Smooth muscle cell (in vitro differentiated cells): ENCODE measurements around the gene VWA7. TPM values are rescaled to one million over a fixed set of nuclear protein-coding genes. Genes with fewer than 3 reads are reported as not detected.

Source experiments
- DNase-seq: peaks from one replicate; lab custom pipeline; 2025; ENCODE audit not compliant: unreplicated experiment; lab: John Stamatoyannopoulos, UW
- H2AFZ ChIP-seq: fragments of 200-600 bp; sonication (generic); 2 replicates; pipeline ENCODE4 v1.6.0; 2016; ENCODE audit warnings: antibody characterized with exemption, low read depth, mild to moderate bottlenecking
- H3F3A ChIP-seq: fragments of 200-600 bp; sonication (generic); 2 replicates; pipeline ENCODE4 v1.6.0; 2017; ENCODE audit warnings: antibody characterized with exemption, low read depth
- H3K27ac ChIP-seq: fragments of 200-600 bp; sonication (generic); 2 replicates; pipeline ENCODE4 v1.5.1; 2016; ENCODE audit warnings: low read depth, mild to moderate bottlenecking
- H3K27me3 ChIP-seq: fragments of 200-600 bp; sonication (generic); 2 replicates; pipeline ENCODE4 v1.6.1; 2016; ENCODE audit warnings: low read depth, mild to moderate bottlenecking
- H3K36me3 ChIP-seq: fragments of 200-600 bp; sonication (generic); 2 replicates; pipeline ENCODE4 v1.5.1; 2016; ENCODE audit warnings: low read depth
- H3K4me1 ChIP-seq: fragments of 200-600 bp; sonication (generic); 2 replicates; pipeline ENCODE4 v1.5.1; 2016; ENCODE audit warnings: low read depth
- H3K4me2 ChIP-seq: fragments of 200-600 bp; sonication (generic); 2 replicates; pipeline ENCODE4 v1.6.0; 2016; ENCODE audit warnings: mild to moderate bottlenecking
- H3K4me3 ChIP-seq: fragments of 200-600 bp; sonication (generic); 2 replicates; pipeline ENCODE4 v1.5.1; 2016; ENCODE audit warnings: mild to moderate bottlenecking
- H3K79me2 ChIP-seq: fragments of 200-600 bp; sonication (generic); 2 replicates; pipeline ENCODE4 v1.6.0; 2016; ENCODE audit warnings: low read depth, mild to moderate bottlenecking
- H3K9ac ChIP-seq: fragments of 200-600 bp; sonication (generic); 2 replicates; pipeline ENCODE4 v1.6.0; 2016; ENCODE audit warnings: low read depth
- H3K9me3 ChIP-seq: fragments of 200-600 bp; sonication (generic); replicated peaks from 2 replicates; pipeline ENCODE4 v1.5.1; 2016; ENCODE audit warnings: low read depth
- H4K20me1 ChIP-seq: fragments of 200-600 bp; sonication (generic); 2 replicates; pipeline ENCODE4 v1.6.0; 2016; ENCODE audit warnings: low read depth
- CTCF ChIP-seq: fragments of 200-600 bp; sonication (generic); IDR thresholded peaks from 2 replicates; pipeline ENCODE4 v1.5.1; 2017; ENCODE audit warnings: borderline replicate concordance, mild to moderate bottlenecking, antibody characterized with exemption; ENCODE audit not compliant: insufficient read depth, poor library complexity, severe bottlenecking
- WGBS: methylation state at CpG from one replicate; pipeline ENCODE4 v1.1.7; 2016; ENCODE audit warnings: low lambda C conversion rate; 5-methylcytosine and 5-hydroxymethylcytosine counted together
- polyA plus RNA-seq: library from polyadenylated mRNA; unstranded; fragments of >200 nt; fragmentation: Nextera tagmentation; extraction: Ambion mirVana; gene quantifications from 2 replicates; pipeline ENCODE4 v1.2.1, GENCODE V29; 2016
- total RNA-seq: library from RNA; depleted of rRNA; stranded (reverse); fragments of >200 nt; gene quantifications from 2 replicates; pipeline ENCODE4 v1.2.3, GENCODE V29; 2014

The VWA7 gene
- total and polyA plus RNA-seq, 2 experiments from 2014 or later = 0.08 to 0.58 TPM

GRCh38 chr6:31765910-31766794 is 11.0 kb downstream of the VWA7 start:
- TF ChIP-seq CTCF = no peak
- Histone ChIP-seq H3K4me2 (peak overlapping the region; percentile 71), H3K9ac (no peak overlapping the region), H3K36me3 (no peaks in the 10 kb centered on the region), H3K27me3 (no peaks in the 10 kb centered on the region), H3K79me2 (no peaks in the 10 kb centered on the region), H2AFZ (no peak overlapping the region), H3K27ac (no peak overlapping the region), H3K4me3 (no peak overlapping the region), H3F3A (no peaks in the 10 kb centered on the region), H3K4me1 (peaks cover 13% of the 10 kb centered on the region), H4K20me1 (no peaks in the 10 kb centered on the region), H3K9me3 (no peaks in the 10 kb centered on the region)
- no peak for DNase-seq
- 74% methylated on average over 38 of the region's 42 CpGs for WGBS

GRCh38 chr6:31765559-31765909 is 11.6 kb downstream of the VWA7 start:
- Histone ChIP-seq H3K27ac (no peak overlapping the region), H3K9me3 (no peaks in the 10 kb centered on the region), H3K4me2 (no peak overlapping the region), H3K9ac (no peak overlapping the region), H3K79me2 (no peaks in the 10 kb centered on the region), H3K36me3 (no peaks in the 10 kb centered on the region), H4K20me1 (no peaks in the 10 kb centered on the region), H3K27me3 (no peaks in the 10 kb centered on the region), H2AFZ (no peak overlapping the region), H3K4me3 (no peak overlapping the region), H3K4me1 (peaks cover 13% of the 10 kb centered on the region), H3F3A (no peaks in the 10 kb centered on the region)
- DNase-seq = no peak
- no peak for TF ChIP-seq CTCF
- 89% methylated on average over 9 of the region's 9 CpGs for WGBS

GRCh38 chr6:31764198-31764597 is 12.9 kb downstream of the VWA7 start:
- 69% methylated on average over 4 of the region's 4 CpGs for WGBS
- Histone ChIP-seq H2AFZ (no peak overlapping the region), H3K4me1 (peaks cover 13% of the 10 kb centered on the region)

More at GRCh38 chr6:31764198-31764597, 12.9 kb downstream of the VWA7 start:
- no peak for TF ChIP-seq CTCF
- Histone ChIP-seq H3K27me3 (no peaks in the 10 kb centered on the region), H3F3A (no peaks in the 10 kb centered on the region), H4K20me1 (no peaks in the 10 kb centered on the region), H3K27ac (no peak overlapping the region), H3K4me3 (no peak overlapping the region), H3K4me2 (no peak overlapping the region), H3K9me3 (no peaks in the 10 kb centered on the region), H3K9ac (no peak overlapping the region), H3K36me3 (no peaks in the 10 kb centered on the region), H3K79me2 (no peaks in the 10 kb centered on the region)
- DNase-seq = no peak
